ENCODE data around the gene ICAM5.

ICAM5 gene

DNA sequence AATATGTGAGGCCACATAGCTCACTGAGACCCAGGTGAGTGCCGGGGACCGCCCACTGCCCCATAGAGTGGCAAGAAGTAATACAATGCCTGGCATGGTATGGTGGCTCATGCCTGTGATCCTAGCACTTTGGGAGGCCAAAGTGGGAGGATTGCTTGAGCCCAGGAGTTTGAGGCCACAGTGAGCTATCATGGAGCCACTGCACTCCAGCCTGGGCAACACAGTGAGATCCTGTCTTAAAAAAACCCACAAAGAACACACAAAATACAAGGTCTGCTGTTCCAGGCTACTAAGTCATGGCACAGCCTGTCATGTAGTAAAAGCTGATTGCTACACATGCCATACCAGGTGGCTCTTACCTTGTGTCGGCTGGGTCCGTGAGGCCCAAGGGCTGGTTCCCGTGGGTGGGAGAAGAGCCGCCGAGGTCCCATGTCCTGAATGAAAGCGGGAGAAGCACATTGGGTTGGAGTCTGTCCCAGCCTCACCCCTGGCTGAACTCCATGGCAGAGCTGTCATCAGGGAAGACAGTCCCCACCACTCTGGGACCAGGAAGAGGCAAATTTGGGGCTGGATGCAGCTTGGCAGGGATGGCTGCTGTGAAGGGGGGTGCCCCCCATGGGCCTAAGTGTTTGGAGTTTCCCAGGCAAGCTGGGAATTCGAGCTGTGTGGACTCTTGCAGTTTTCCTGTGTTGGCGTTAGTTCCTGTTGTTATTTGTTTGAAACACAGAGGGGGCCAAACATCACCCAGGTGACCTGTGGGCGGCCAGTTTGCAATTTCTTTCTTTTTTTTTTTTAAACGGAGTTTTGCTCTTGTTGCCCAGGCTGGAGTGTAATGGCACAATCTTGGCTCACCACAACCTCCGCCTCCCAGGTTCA lies 29.3 kb downstream of the ICAM5 start:
- TF ChIP-seq, protein P1, sequence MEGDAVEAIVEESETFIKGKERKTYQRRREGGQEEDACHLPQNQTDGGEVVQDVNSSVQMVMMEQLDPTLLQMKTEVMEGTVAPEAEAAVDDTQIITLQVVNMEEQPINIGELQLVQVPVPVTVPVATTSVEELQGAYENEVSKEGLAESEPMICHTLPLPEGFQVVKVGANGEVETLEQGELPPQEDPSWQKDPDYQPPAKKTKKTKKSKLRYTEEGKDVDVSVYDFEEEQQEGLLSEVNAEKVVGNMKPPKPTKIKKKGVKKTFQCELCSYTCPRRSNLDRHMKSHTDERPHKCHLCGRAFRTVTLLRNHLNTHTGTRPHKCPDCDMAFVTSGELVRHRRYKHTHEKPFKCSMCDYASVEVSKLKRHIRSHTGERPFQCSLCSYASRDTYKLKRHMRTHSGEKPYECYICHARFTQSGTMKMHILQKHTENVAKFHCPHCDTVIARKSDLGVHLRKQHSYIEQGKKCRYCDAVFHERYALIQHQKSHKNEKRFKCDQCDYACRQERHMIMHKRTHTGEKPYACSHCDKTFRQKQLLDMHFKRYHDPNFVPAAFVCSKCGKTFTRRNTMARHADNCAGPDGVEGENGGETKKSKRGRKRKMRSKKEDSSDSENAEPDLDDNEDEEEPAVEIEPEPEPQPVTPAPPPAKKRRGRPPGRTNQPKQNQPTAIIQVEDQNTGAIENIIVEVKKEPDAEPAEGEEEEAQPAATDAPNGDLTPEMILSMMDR (conservative IDR thresholded peaks at IDR 0.05; ENCODE audit: low read length): no peak
- H3K4me3 ChIP-seq (ENCODE audit: low read length): no peak overlapping the region
- DNase-seq (ENCODE audit: low read depth): no peak

DNA sequence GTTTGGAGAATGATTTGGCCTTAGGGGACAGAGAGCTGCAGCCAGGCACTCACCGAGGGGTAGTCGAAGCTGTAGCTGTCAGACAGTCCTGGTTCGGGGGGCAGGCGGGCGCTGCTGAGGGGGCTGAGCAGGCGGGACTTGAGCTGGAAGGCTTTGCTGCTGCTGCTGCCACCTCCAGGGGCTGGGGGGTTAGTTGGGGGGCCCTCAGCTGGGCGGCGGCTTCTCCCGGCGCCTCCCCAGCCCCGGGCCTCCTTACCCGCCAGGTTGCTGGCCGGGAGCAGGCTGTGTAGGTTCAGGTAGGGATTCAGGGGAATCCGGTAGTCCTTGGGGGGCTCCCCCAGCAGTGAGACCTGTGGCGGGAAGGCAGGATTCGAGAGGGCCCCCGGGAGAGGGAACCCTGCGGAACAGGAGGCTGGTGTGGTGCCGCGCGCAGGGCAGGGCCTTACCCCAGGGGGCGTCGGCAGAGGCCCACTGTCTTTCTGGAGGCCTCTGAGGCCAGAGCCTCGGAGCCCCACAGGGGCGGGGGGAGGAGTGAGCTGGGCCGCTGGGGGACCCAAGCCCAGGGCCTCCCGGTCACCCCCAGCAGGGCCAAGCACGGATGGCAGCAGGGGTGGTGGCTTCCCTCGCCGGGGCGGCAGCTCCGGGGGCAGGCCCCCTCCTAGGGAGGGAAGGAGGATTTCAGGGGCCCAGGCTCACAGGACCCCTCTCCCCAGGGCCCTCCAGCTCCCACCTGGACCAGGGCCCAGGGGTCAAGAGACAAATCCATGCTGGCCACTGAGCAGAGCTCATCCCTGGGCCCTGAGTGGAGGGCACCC lies 31.1 kb downstream of the ICAM5 start:
- TF ChIP-seq, protein P1 (conservative IDR thresholded peaks at IDR 0.05; ENCODE audit: low read length): no peak
- no peak overlapping the region for H3K4me3 ChIP-seq (ENCODE audit: low read length)
- DNase-seq (ENCODE audit: low read depth): no peak

DNA sequence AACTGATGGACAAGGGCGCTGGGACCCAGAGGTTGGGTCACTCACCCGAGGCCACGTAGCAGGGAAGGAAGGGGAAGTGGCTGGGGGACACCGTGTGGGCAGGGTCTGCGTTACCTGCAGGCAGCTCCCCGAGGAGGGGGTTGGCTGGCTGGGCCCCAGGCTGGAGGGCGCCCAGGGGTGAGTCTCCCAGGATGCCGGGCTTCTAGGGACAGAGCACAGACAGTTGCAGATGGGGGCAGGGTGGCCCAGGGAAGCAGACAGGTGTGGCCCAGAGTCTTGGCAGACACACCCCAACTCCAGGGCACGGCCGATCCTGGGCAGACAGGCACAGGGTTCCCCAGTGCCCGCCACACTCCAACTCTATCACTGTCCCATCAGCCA lies 31.7 kb downstream of the ICAM5 start:
- TF ChIP-seq, protein P1 (conservative IDR thresholded peaks at IDR 0.05; ENCODE audit: low read length): no peak
- no peak for DNase-seq (ENCODE audit: low read depth)
- no peak overlapping the region for H3K4me3 ChIP-seq (ENCODE audit: low read length)

DNA sequence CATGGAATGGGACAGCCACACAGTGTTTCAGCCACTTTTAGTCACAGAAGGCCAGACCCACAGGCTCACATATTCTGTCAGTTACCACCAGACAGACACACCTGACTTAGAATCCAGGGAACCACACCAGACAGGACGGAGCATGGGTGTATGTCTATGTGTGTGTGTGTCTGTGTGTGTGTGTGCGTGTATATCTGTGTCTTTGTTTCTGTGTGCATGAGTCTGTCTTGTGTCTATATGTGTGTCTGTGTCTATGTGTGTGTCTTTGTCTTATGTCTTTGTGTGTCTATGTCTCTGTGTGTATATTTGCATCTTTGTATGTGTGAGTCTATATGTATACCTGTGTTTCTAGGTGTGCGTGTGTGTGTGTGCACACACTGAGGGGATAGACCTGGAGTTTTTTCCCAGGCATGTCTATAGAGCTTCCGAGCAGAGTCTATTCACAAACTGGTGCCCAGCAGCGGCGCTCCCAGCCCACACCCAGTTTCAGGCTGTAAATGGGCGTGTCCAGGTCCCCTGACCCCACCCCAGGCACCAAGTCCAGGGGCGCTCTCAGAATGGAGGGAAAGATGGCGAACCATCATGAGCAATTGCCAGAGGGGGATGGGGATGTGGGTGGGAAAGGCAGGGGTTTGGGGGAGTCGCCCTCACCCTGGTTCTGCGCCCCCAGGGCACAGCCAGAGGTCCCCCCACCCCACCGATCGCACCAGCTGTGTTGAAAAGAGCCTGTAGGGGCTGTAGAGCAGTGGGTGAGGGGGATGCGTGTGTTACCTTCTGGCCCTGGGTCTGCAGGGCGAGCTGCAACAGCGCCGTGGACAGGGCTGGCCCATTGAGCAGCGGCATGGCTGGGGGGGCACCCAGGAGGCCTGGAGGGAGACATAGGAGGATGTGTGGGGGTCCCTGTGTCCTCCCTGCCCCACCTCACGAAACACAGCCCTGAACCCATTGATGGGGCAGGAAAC lies 32.4 kb downstream of the ICAM5 start:
- TF ChIP-seq, protein P1 (conservative IDR thresholded peaks at IDR 0.05; ENCODE audit: low read length): no peak
- no peak overlapping the region for H3K4me3 ChIP-seq (ENCODE audit: low read length)

DNA sequence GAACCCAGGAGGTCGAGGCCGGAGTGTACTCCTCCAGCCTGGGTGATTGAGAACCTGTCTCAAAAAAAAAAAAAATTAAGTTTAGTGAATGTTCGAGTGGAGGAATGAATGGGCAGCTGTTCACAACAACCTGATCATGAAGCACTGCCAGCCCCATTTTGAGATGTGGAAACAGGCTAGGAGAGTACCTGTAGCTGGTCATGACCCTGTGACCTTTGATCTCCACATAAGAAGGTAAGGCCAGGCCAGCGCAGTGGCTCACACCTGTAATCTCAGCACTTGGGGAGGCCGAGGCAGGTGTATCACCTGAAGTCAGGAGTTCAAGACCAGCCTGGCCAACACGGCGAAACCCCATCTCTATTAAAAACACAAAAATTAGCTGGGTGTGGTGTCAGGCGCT lies 36.0 kb downstream of the ICAM5 start:
- no peak overlapping the region for H3K4me3 ChIP-seq (ENCODE audit: low read length)
- no peak for DNase-seq (ENCODE audit: low read depth)
- TF ChIP-seq, protein P1 (conservative IDR thresholded peaks at IDR 0.05; ENCODE audit: low read length): no peak

More for the DNA sequence above, 32.4 kb downstream of the ICAM5 start:
- DNase-seq (ENCODE audit: low read depth): no peak

DNA sequence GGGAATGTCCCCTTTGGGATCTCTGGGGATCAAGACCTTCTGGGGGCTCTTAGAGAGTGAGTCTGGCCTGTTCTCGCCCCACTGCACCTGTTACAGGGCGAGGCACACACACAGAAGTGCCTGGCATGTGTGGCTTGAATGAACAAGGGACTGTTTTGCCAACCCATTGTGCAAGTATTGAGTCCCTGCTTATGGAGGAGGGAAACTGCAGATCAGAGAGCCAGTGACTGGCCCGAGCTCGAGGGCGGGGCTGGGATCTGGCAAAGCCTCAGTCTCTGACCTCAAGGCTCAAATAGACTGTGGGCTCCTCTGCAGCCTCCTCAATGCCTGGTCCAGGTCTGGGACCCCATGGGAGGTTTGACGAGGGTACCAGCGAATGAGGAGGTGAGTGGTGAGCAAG lies 38.0 kb downstream of the ICAM5 start:
- TF ChIP-seq, protein P1 (conservative IDR thresholded peaks at IDR 0.05; ENCODE audit: low read length): no peak
- no peak for DNase-seq (ENCODE audit: low read depth)
- H3K4me3 ChIP-seq (ENCODE audit: low read length): no peak overlapping the region

Measured in AG10803 (cell line).